ENCODE data around the gene SLC25A26. TPM values are rescaled to one million over a fixed set of nuclear protein-coding genes. Genes with fewer than 3 reads are reported as not detected.

SLC25A26 gene
- polyA plus RNA-seq, 1 donor (not counting 4 experiments of a cell fraction or from before 2014, with no cell fraction given), result 25.2 TPM

DNA sequence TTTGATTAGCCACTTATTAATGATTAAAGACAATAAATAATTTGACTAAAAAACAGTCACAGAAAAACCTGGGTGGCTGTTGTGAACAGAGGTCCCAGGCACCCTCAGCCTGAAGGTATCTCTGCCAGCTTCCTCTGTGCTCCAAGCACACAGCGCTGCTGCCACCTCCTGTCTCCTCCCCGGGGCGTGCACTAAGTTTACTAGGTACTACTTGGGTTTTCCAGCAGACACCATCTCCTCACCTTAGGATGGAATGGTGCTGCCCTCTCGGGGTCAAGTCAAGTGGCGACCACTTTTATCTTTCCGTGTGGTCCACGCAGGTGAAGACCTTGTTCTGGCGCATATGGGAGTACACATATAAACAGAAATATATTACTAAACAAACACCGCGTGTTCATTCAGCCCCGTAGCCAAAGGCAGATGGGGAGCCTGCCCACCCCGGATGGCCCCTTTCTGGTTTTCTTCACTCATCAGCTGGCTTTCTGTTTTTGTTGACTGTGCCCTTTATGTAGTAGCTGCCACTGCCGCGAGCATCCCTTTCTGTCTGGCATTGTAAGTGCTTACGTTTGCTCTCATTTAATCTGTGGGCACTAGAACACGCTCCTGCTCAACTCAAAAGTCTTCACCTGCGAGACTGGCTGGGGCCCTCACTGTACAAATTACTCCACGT, 152.0 kb downstream of the SLC25A26 start:
- dilution Hi-C loops (cut with MboI; ENCODE audit: extremely low pct_ligation_motif_present, low sequenced_read_pairs), result no loop called here
- FAIRE-seq (no peak), DNase-seq (ENCODE audit: low read depth, low spot score) (no peak)
- no peaks in the 10 kb centered on the region for H3K9me3 ChIP-seq (ENCODE audit: control insufficient read depth, low read depth, low read length)
- no peak overlapping the region for H2AFZ ChIP-seq (ENCODE audit: control insufficient read depth, low read length)
- peaks cover 2 to 12% of the 10 kb centered on the region in 2 experiments for H3K36me3 ChIP-seq (ENCODE audit: control insufficient read depth in 2 of 2, extremely low read depth in 1 of 2, insufficient read depth in 2 of 2, low read length in 2 of 2)
- H3K9ac ChIP-seq (ENCODE audit: control insufficient read depth, extremely low read depth, insufficient read depth, low read length), result no peak overlapping the region
- H4K20me1 ChIP-seq (ENCODE audit: control insufficient read depth, extremely low read depth, insufficient read depth, low read length), result no peaks in the 10 kb centered on the region
- TF ChIP-seq, protein P1, sequence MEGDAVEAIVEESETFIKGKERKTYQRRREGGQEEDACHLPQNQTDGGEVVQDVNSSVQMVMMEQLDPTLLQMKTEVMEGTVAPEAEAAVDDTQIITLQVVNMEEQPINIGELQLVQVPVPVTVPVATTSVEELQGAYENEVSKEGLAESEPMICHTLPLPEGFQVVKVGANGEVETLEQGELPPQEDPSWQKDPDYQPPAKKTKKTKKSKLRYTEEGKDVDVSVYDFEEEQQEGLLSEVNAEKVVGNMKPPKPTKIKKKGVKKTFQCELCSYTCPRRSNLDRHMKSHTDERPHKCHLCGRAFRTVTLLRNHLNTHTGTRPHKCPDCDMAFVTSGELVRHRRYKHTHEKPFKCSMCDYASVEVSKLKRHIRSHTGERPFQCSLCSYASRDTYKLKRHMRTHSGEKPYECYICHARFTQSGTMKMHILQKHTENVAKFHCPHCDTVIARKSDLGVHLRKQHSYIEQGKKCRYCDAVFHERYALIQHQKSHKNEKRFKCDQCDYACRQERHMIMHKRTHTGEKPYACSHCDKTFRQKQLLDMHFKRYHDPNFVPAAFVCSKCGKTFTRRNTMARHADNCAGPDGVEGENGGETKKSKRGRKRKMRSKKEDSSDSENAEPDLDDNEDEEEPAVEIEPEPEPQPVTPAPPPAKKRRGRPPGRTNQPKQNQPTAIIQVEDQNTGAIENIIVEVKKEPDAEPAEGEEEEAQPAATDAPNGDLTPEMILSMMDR (optimal IDR thresholded peaks at IDR 0.05 in 1 of 3, IDR thresholded peaks at IDR 0.05 in 1 of 3, conservative IDR thresholded peaks at IDR 0.05 in 1 of 3; ENCODE audit: extremely low read depth in 1 of 3, insufficient read depth in 2 of 3, low read length in 3 of 3), result peak in 1 of 3 experiments; percentile 52
- TF ChIP-seq EZH2 (IDR thresholded peaks at IDR 0.05; ENCODE audit: low read length), result no peak
- no peaks in the 10 kb centered on the region for H3K79me2 ChIP-seq (ENCODE audit: control insufficient read depth, insufficient read depth, low read length)
- no peaks in the 10 kb centered on the region for H3K4me1 ChIP-seq (ENCODE audit: control insufficient read depth, extremely low read depth, insufficient read depth, low read length)
- H3K9me1 ChIP-seq (ENCODE audit: control insufficient read depth, extremely low read depth, insufficient read depth, low read length), result no peaks in the 10 kb centered on the region
- no peak overlapping the region for H3K4me3 ChIP-seq (ENCODE audit: control insufficient read depth in 2 of 3, extremely low read depth in 1 of 3, insufficient read depth in 2 of 3, low read depth in 1 of 3, low read length in 3 of 3)
- no peak overlapping the region for H3K4me2 ChIP-seq (ENCODE audit: control insufficient read depth, extremely low read depth, insufficient read depth, low read depth, low read length)
- no peak overlapping the region for H3K27ac ChIP-seq (ENCODE audit: control insufficient read depth, insufficient read depth, low read length)
- H3K27me3 ChIP-seq (ENCODE audit: control insufficient read depth, extremely low read depth, insufficient read depth, low read length), result no peaks in the 10 kb centered on the region

DNA sequence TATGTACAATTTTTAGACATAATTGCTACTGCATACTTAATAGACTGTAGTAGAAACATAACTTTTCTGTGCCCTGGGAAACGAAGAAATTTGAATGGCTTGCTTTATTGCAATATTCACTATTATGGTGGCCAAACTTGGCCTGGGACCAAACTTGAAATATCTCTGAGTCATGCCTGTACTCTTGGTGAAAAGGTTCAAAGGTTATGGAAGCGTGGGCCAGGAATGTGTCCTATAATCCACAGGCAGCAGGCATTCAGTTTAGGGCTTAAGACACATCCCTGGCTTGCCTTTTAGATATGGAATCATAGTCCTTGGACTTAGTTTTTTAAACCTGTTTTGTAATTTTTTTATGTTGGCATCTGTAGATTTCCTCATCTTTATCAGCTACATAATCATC, 155.8 kb downstream of the SLC25A26 start:
- H3K4me2 ChIP-seq (ENCODE audit: control insufficient read depth, extremely low read depth, insufficient read depth, low read depth, low read length), result no peak overlapping the region
- no peaks in the 10 kb centered on the region for H3K27me3 ChIP-seq (ENCODE audit: control insufficient read depth, extremely low read depth, insufficient read depth, low read length)
- H3K9me1 ChIP-seq (ENCODE audit: control insufficient read depth, extremely low read depth, insufficient read depth, low read length), result no peaks in the 10 kb centered on the region
- no peaks in the 10 kb centered on the region for H3K4me1 ChIP-seq (ENCODE audit: control insufficient read depth, extremely low read depth, insufficient read depth, low read length)
- dilution Hi-C loops (cut with MboI; ENCODE audit: extremely low pct_ligation_motif_present, low sequenced_read_pairs), result no loop called here
- TF ChIP-seq, protein P1 (optimal IDR thresholded peaks at IDR 0.05 in 1 of 3, IDR thresholded peaks at IDR 0.05 in 1 of 3, conservative IDR thresholded peaks at IDR 0.05 in 1 of 3; ENCODE audit: extremely low read depth in 1 of 3, insufficient read depth in 2 of 3, low read length in 3 of 3), result no peak
- no peak for TF ChIP-seq EZH2 (IDR thresholded peaks at IDR 0.05; ENCODE audit: low read length)
- H3K27ac ChIP-seq (ENCODE audit: control insufficient read depth, insufficient read depth, low read length), result no peak overlapping the region
- no peak for DNase-seq (ENCODE audit: low read depth, low spot score)
- no peak overlapping the region for H2AFZ ChIP-seq (ENCODE audit: control insufficient read depth, low read length)
- H3K79me2 ChIP-seq (ENCODE audit: control insufficient read depth, insufficient read depth, low read length), result no peaks in the 10 kb centered on the region
- no peaks in the 10 kb centered on the region for H3K9me3 ChIP-seq (ENCODE audit: control insufficient read depth, low read depth, low read length)
- FAIRE-seq, result no peak
- peaks cover 8 to 29% of the 10 kb centered on the region in 2 experiments for H3K36me3 ChIP-seq (ENCODE audit: control insufficient read depth in 2 of 2, extremely low read depth in 1 of 2, insufficient read depth in 2 of 2, low read length in 2 of 2)
- H3K4me3 ChIP-seq (ENCODE audit: control insufficient read depth in 2 of 3, extremely low read depth in 1 of 3, insufficient read depth in 2 of 3, low read depth in 1 of 3, low read length in 3 of 3), result no peak overlapping the region
- no peaks in the 10 kb centered on the region for H4K20me1 ChIP-seq (ENCODE audit: control insufficient read depth, extremely low read depth, insufficient read depth, low read length)
- no peak overlapping the region for H3K9ac ChIP-seq (ENCODE audit: control insufficient read depth, extremely low read depth, insufficient read depth, low read length)
